DMS114 treated with DMSO at 0.1 percent for 48 hours (cell line): ENCODE measurements around the gene GNS.

Experiments used
- DNase-seq: peaks from one replicate; lab custom pipeline; 2025; ENCODE audit not compliant: unreplicated experiment; lab: John Stamatoyannopoulos, UW

Gene GNS

GRCh38 chr12:64737539-64737938, 21.7 kb downstream of the GNS start:
- no peak for DNase-seq

GRCh38 chr12:64736771-64737170, 22.4 kb downstream of the GNS start:
- no peak for DNase-seq

- DNase-seq: no peak
Observed at GRCh38 chr12:64735442-64735841, 23.8 kb downstream of the GNS start.

GRCh38 chr12:64733857-64734256, 25.3 kb downstream of the GNS start:
- no peak for DNase-seq

GRCh38 chr12:64731683-64732082, 27.5 kb downstream of the GNS start:
- no peak for DNase-seq

- DNase-seq: no peak
Observed at GRCh38 chr12:64730588-64730969, 28.6 kb downstream of the GNS start.

- no peak for DNase-seq
Observed at GRCh38 chr12:64729909-64730587, 29.2 kb downstream of the GNS start.

GRCh38 chr12:64724201-64724745, 34.9 kb downstream of the GNS start:
- DNase-seq: no peak

- DNase-seq: no peak
Observed at GRCh38 chr12:64723630-64724029, 35.6 kb downstream of the GNS start.

- no peak for DNase-seq
Observed at GRCh38 chr12:64722835-64723234, 36.4 kb downstream of the GNS start.

- no peak for DNase-seq
Observed at GRCh38 chr12:64720884-64721283, 38.3 kb downstream of the GNS start.

- DNase-seq: no peak
Observed at GRCh38 chr12:64718649-64719048, 40.6 kb downstream of the GNS start.

GRCh38 chr12:64716839-64717455, 42.3 kb downstream of the GNS start:
- DNase-seq: no peak

GRCh38 chr12:64716371-64716770, 42.8 kb downstream of the GNS start:
- no peak for DNase-seq

GRCh38 chr12:64714551-64714968, 44.6 kb downstream of the GNS start:
- no peak for DNase-seq

- no peak for DNase-seq
Observed at GRCh38 chr12:64713376-64713775, 45.8 kb downstream of the GNS start.

- DNase-seq: no peak
Observed at GRCh38 chr12:64709429-64709828, 49.8 kb downstream of the GNS start.

GRCh38 chr12:64707926-64708325, 51.3 kb downstream of the GNS start:
- DNase-seq: no peak

- no peak for DNase-seq
Observed at GRCh38 chr12:64707362-64707761, 51.8 kb downstream of the GNS start.

GRCh38 chr12:64706857-64707256, 52.3 kb downstream of the GNS start:
- no peak for DNase-seq

GRCh38 chr12:64706306-64706705, 52.9 kb downstream of the GNS start:
- DNase-seq: no peak

- DNase-seq: no peak
Observed at GRCh38 chr12:64701283-64701682, 57.9 kb downstream of the GNS start.

- no peak for DNase-seq
Observed at GRCh38 chr12:64700532-64700931, 58.7 kb downstream of the GNS start.
